ENCODE results near the gene SUMO3. TPM values are rescaled to one million over a fixed set of nuclear protein-coding genes. Genes with fewer than 3 reads are reported as not detected.

SUMO3 gene
- total RNA-seq, 1 donor from 2014 or later: 131 TPM

DNA sequence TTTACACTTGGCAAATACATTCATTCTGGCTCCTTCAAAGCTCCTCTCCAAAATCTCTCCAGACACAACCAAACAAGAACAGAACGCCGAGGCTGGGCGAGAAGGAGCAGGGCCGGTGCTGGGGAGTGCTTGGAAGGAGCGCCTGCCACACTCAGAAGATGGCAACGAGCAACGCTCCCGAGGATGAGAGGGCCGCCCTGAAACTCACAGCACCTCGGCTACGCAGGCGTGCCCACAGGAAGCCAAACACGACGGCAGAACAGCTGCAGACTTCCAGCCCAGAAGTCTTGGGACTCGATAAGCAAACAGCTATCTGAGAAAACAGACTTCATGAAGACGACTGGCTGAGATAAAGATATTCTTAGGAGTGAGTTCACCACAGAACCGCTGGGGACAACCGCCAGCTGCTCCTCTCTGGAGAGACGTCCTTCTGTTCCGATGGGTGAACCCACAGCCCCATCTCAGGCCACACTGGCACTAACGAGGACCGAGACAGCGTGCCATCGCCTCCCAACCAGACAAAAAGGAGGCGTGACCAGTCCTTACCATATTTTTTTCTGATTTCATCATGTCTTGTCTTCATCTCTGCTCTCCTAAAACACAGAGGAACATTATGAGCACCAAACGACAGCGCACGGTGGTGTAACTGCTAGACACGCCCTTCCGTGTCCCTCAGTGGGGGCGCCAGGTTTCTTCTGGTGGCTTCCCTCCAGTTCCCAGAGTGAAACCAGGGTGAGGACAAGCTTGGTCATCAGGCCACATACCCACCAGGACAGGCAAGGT, 37.0 kb upstream of the SUMO3 start:
- TF ChIP-seq, protein P1, sequence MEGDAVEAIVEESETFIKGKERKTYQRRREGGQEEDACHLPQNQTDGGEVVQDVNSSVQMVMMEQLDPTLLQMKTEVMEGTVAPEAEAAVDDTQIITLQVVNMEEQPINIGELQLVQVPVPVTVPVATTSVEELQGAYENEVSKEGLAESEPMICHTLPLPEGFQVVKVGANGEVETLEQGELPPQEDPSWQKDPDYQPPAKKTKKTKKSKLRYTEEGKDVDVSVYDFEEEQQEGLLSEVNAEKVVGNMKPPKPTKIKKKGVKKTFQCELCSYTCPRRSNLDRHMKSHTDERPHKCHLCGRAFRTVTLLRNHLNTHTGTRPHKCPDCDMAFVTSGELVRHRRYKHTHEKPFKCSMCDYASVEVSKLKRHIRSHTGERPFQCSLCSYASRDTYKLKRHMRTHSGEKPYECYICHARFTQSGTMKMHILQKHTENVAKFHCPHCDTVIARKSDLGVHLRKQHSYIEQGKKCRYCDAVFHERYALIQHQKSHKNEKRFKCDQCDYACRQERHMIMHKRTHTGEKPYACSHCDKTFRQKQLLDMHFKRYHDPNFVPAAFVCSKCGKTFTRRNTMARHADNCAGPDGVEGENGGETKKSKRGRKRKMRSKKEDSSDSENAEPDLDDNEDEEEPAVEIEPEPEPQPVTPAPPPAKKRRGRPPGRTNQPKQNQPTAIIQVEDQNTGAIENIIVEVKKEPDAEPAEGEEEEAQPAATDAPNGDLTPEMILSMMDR (IDR thresholded peaks at IDR 0.05; ENCODE audit: insufficient read depth, low read length, severe bottlenecking): no peak
- Histone ChIP-seq H3K36me3 (ENCODE audit: control insufficient read depth, insufficient read depth, low read length) (peaks cover 42% of the 10 kb centered on the region), H3K27me3 (ENCODE audit: control insufficient read depth, insufficient read depth, low read length) (no peaks in the 10 kb centered on the region), H3K4me3 (ENCODE audit: low read depth, low read length) (no peak overlapping the region)
- DNase-seq (ENCODE audit: low read depth) (no peak), FAIRE-seq (no peak)

DNA sequence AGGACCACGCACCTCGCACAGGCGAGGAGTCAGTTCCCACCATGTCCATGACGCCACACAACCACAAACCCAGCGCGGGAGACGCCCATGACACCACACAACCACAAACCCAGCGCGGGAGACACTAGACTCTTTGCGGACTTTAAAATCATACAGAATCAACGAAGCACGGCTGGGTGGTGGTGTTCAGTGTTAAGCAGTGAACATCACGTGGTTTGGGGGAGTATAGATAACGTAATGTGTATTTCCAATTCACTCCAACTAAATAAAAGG, 36.5 kb upstream of the SUMO3 start:
- peaks cover 40% of the 10 kb centered on the region for H3K36me3 ChIP-seq (ENCODE audit: control insufficient read depth, insufficient read depth, low read length)
- H3K4me3 ChIP-seq (ENCODE audit: low read depth, low read length): no peak overlapping the region
- no peak for DNase-seq (ENCODE audit: low read depth)
- no peaks in the 10 kb centered on the region for H3K27me3 ChIP-seq (ENCODE audit: control insufficient read depth, insufficient read depth, low read length)
- FAIRE-seq: no peak
- TF ChIP-seq, protein P1 (IDR thresholded peaks at IDR 0.05; ENCODE audit: insufficient read depth, low read length, severe bottlenecking): no peak

DNA sequence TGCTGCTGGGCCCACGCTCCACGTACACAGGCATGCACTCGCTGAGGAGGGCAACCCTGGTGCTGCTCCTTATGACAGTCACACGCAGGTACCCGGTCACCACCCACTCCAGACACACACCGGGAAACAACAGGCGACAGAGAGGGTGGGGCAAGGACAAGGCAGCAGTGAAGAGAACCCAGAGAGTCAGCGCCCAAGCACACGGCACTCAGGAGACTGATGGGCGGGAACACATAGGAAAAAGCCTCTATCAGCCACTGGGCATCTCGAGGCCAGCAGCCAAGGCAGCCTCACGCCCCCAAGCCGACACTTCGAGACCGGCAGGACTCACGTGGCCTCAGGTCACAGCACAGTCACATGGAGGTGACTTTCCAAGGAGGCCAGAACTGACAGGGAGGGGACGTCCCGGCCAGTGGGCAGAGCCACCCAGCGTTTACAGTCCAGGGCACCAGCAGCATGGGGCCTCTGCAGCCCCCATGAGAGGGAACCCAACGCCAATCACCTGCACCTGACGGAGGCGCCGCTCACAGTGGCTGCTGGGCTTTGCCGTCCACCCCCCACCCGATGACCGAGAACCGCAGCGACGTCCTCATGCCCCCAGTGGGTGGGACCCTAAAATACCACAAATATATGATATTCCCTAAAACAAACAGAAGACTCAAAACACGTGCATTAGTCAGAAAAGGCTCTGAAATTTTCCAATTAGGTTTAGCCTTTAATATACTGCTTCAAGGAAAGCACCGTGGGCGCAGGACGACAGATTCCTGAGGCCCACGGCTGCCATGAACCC, 35.9 kb upstream of the SUMO3 start:
- Histone ChIP-seq H3K27me3 (ENCODE audit: control insufficient read depth, insufficient read depth, low read length) (no peaks in the 10 kb centered on the region), H3K4me3 (ENCODE audit: low read depth, low read length) (no peak overlapping the region), H3K36me3 (ENCODE audit: control insufficient read depth, insufficient read depth, low read length) (peaks cover 40% of the 10 kb centered on the region)
- TF ChIP-seq, protein P1 (IDR thresholded peaks at IDR 0.05; ENCODE audit: insufficient read depth, low read length, severe bottlenecking): no peak
- no peak for FAIRE-seq
- DNase-seq (ENCODE audit: low read depth): no peak

DNA sequence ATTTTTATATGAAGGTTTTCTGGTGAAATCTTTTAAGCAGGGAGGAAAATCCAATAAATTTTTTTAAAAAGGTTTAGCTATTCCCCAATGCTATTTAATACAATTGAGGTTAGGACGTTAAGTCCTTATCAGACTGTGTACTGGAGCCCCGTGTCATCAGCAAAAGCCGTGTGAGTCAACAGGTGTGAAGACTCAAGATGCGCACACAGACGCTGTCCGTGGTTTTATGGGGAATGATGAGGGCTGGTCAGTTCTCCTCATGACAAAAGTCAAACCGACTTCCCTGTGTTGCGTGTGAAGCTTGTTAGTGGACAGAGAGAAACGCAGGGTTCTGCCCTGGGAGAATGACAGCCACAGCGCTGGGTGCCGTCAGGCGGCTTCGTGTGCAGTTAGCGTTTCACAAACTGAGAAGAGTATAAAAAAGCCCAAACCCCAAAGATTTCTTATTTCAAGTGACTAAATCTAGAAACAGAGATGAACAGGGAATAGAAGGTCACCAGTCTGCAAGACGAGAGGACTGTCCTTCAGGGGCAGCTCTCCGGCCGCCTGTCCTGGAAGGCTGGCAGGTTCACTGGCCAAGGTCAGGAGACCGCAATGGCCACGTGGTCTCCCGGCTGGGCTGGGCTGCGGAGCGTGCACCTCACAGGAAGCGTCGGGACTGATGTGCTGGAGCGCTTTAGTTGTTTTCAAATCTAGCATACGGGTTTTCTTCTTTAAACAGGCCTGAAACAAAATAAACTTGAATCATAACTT, 33.2 kb upstream of the SUMO3 start:
- Histone ChIP-seq H3K4me3 (ENCODE audit: low read depth, low read length) (no peak overlapping the region), H3K27me3 (ENCODE audit: control insufficient read depth, insufficient read depth, low read length) (no peaks in the 10 kb centered on the region), H3K36me3 (ENCODE audit: control insufficient read depth, insufficient read depth, low read length) (peaks cover 36% of the 10 kb centered on the region)
- TF ChIP-seq, protein P1 (IDR thresholded peaks at IDR 0.05; ENCODE audit: insufficient read depth, low read length, severe bottlenecking): no peak
- FAIRE-seq (no peak), DNase-seq (ENCODE audit: low read depth) (no peak)

DNA sequence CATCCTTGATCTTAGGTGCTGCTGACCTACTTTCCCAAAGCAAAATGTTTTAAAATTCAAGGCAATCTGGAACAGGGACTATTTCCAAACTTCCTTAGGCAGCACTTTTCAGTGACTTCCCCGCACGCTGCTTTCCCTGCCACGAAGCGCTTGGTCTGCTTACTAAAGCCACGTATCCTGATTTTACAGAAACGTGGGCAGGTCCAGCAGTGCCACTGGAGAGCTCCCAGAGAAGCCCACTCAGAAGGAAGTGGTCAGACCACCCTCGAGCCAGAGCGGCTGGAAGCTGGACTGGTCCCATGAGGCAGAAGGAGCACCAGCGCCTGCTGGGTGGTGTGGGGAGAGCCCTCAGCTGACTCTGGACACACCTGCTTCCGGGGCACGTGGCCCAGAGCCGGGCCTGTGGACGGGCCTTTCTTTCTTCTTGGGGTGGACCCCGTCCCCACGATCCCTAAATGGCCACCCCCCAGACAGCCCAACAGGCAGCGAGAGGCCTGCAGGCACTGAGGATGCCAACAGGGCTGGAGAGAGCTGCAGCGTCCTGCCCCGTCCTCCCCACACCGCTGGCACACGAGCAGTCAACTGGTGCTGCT, 32.4 kb upstream of the SUMO3 start:
- DNase-seq (ENCODE audit: low read depth) (no peak), FAIRE-seq (no peak)
- peaks cover 32% of the 10 kb centered on the region for H3K36me3 ChIP-seq (ENCODE audit: control insufficient read depth, insufficient read depth, low read length)

More for the DNA sequence above, 32.4 kb upstream of the SUMO3 start:
- Histone ChIP-seq H3K27me3 (ENCODE audit: control insufficient read depth, insufficient read depth, low read length) (no peaks in the 10 kb centered on the region), H3K4me3 (ENCODE audit: low read depth, low read length) (no peak overlapping the region)
- TF ChIP-seq, protein P1 (IDR thresholded peaks at IDR 0.05; ENCODE audit: insufficient read depth, low read length, severe bottlenecking): no peak
